Calu3 (cell line): ENCODE measurements around the gene UNC13C. TPM values are rescaled to one million over a fixed set of nuclear protein-coding genes. Genes with fewer than 3 reads are reported as not detected.

Source experiments
- BruUV-seq: library from RNA; stranded (reverse); fragments of 400-500 nt; replicated peaks from 2 replicates; lab custom pipeline; 2021; lab: Mats Ljungman, UMichigan
- CTCF ChIA-PET: fragments of 300-600 bp; sonication (Branson Sonifier 250); formaldehyde crosslinking; loops from one replicate; lab custom pipeline; 2022; ENCODE audit warnings: antibody characterized with exemption; lab: Charles Lee
- DNase-seq: peaks from one replicate; pipeline ENCODE4 v3.0.0; 2022
- H3K27ac Mint-ChIP-seq: one replicate; pipeline ENCODE4 v1.8.0; 2022; ENCODE audit warnings: mixed read lengths; ENCODE audit not compliant: unreplicated experiment
- H3K27me3 Mint-ChIP-seq: one replicate; pipeline ENCODE4 v1.8.0; 2022; ENCODE audit warnings: mixed read lengths; ENCODE audit not compliant: unreplicated experiment
- H3K36me3 Mint-ChIP-seq: one replicate; pipeline ENCODE4 v1.8.0; 2022; ENCODE audit warnings: mild to moderate bottlenecking, moderate library complexity, mixed read lengths; ENCODE audit not compliant: insufficient read depth, unreplicated experiment
- H3K4me1 Mint-ChIP-seq: one replicate; pipeline ENCODE4 v1.8.0; 2022; ENCODE audit warnings: mild to moderate bottlenecking, low read depth, mixed read lengths; ENCODE audit not compliant: unreplicated experiment
- H3K4me3 Mint-ChIP-seq: one replicate; pipeline ENCODE4 v1.8.0; 2022; ENCODE audit warnings: mild to moderate bottlenecking, low read depth, moderate library complexity, mixed read lengths; ENCODE audit not compliant: unreplicated experiment
- H3K9me3 Mint-ChIP-seq: one replicate; pipeline ENCODE4 v1.8.0; 2022; ENCODE audit warnings: low read depth, mixed read lengths; ENCODE audit not compliant: unreplicated experiment
- intact Hi-C: fragments of 100-400 bp; cut with micrococcal nuclease; formaldehyde crosslinking; loops from one replicate; pipeline ENCODE4 v1.10.0; 2022; ENCODE audit not compliant: unreplicated experiment
- total RNA-seq: library from RNA; stranded (reverse); gene quantifications from 2 replicates; pipeline ENCODE4 v1.2.3, GENCODE V29; 2022
- TF ChIP-seq, protein P1 (sequence below): fragments of 200-600 bp; IDR thresholded peaks from one replicate; pipeline ENCODE4 v1.8.0; 2022; ENCODE audit warnings: antibody characterized with exemption; ENCODE audit not compliant: unreplicated experiment

Gene UNC13C
- total RNA-seq, 1 experiment from 2014 or later, result 0.38 TPM

DNA sequence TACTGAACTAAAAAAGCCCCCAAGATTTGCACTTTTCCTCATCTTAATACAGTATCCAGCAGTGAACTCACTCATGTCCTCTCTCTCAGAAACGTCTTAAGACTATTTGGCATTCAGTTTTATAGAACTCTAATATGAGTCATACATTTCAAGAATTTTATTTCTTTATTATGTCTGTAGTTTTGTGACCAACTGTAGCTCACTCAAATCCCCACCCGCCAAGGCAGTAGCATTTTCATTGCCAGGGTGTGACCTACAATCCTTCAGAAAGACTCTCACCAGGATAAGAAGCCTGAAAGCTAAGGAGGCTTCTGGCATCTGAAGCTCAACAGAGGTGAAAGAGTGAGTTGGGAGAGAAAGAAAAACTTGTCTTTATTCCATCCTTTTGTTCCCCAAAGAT lies 681.4 kb downstream of the UNC13C start:
- Mint-ChIP-seq H3K36me3 (no peaks in the 10 kb centered on the region), H3K9me3 (peaks cover 16% of the 10 kb centered on the region), H3K4me3 (no peak overlapping the region), H3K27me3 (no peaks in the 10 kb centered on the region), H3K4me1 (no peaks in the 10 kb centered on the region), H3K27ac (no peak overlapping the region)
- intact Hi-C loops, result no loop called here
- TF ChIP-seq, protein P1, sequence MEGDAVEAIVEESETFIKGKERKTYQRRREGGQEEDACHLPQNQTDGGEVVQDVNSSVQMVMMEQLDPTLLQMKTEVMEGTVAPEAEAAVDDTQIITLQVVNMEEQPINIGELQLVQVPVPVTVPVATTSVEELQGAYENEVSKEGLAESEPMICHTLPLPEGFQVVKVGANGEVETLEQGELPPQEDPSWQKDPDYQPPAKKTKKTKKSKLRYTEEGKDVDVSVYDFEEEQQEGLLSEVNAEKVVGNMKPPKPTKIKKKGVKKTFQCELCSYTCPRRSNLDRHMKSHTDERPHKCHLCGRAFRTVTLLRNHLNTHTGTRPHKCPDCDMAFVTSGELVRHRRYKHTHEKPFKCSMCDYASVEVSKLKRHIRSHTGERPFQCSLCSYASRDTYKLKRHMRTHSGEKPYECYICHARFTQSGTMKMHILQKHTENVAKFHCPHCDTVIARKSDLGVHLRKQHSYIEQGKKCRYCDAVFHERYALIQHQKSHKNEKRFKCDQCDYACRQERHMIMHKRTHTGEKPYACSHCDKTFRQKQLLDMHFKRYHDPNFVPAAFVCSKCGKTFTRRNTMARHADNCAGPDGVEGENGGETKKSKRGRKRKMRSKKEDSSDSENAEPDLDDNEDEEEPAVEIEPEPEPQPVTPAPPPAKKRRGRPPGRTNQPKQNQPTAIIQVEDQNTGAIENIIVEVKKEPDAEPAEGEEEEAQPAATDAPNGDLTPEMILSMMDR, result no peak
- no TSS peak for BruUV-seq
- CTCF ChIA-PET, result no interaction called here
- DNase-seq, result no peak

DNA sequence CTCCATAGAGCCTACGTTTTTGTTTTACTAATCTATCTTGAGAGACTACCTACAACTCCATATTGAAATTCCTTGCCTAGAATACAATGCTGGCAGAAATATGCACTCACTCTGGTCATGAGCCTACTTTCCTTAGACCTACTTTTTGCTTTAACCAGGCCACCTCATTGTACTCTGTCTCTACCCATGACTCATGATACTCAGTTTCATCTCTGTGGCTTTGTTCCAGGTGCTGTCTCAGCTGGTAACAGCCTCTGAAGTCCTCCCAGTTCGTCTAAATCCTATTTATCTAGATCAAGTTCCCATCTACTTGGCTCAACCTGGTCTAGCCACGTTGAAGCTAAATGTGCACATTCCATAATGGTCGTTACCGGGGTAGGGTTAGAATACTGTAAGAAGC lies 682.1 kb downstream of the UNC13C start:
- intact Hi-C loops, result no loop called here
- no peak for DNase-seq
- CTCF ChIA-PET, result no interaction called here
- no peak overlapping the region for H3K4me3 Mint-ChIP-seq
- peaks cover 16% of the 10 kb centered on the region for H3K9me3 Mint-ChIP-seq
- no peaks in the 10 kb centered on the region for H3K36me3 Mint-ChIP-seq
- no peaks in the 10 kb centered on the region for H3K4me1 Mint-ChIP-seq
- BruUV-seq, result no TSS peak
- H3K27me3 Mint-ChIP-seq, result no peaks in the 10 kb centered on the region
- H3K27ac Mint-ChIP-seq, result no peak overlapping the region
- TF ChIP-seq, protein P1, result no peak

DNA sequence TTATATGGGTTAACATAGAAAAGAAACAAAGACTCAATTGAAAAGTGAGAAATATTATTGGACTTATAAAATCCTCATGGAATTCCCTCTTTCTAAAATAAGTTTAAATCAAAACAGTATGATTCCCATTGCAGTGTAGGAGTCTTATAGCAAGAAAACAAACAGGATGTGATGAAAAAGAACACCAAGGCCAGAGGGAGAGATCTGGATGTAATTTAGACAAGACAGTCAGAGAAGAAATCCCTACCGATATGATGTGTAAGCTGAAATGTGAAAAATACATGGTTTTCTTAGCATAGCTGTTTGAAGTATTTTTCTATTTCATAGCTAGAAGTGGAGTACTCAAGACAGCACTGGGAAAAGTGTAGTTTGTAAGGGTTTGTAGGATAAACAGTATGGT lies 697.0 kb downstream of the UNC13C start:
- Mint-ChIP-seq H3K9me3 (peaks cover 13% of the 10 kb centered on the region), H3K4me3 (no peak overlapping the region), H3K27me3 (no peaks in the 10 kb centered on the region), H3K36me3 (no peaks in the 10 kb centered on the region), H3K27ac (no peak overlapping the region), H3K4me1 (no peaks in the 10 kb centered on the region)
- CTCF ChIA-PET, result no interaction called here
- intact Hi-C loops, result no loop called here
- TF ChIP-seq, protein P1, result no peak
- DNase-seq, result no peak
- BruUV-seq, result no TSS peak

DNA sequence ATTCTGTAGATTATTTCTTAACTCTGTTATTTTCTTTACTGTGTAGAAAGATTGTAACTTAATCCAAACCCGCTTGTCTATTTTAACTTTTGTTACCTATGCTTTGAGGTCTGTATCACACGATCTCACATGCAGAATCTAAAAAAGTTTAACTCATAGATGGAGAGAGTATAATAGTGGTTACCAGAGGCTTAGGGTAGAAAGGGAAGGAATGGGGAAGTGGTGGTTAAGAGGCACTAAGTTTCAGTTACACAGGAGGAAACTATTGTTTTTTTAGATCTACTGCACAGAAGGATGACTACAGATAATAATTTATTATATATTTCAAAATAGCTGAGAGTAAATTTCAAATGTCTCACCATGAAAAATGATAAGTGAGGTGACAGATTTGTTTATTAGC lies 703.3 kb downstream of the UNC13C start:
- H3K4me1 Mint-ChIP-seq, result no peaks in the 10 kb centered on the region
- intact Hi-C loops, result no loop called here
- CTCF ChIA-PET, result no interaction called here
- TF ChIP-seq, protein P1, result no peak
- H3K9me3 Mint-ChIP-seq, result no peaks in the 10 kb centered on the region
- H3K27ac Mint-ChIP-seq, result no peak overlapping the region
- no peaks in the 10 kb centered on the region for H3K36me3 Mint-ChIP-seq
- no peak for DNase-seq
- H3K4me3 Mint-ChIP-seq, result no peak overlapping the region
- BruUV-seq, result no TSS peak
- no peaks in the 10 kb centered on the region for H3K27me3 Mint-ChIP-seq

Other genes with a start within 250 kb of the UNC13C start
- 3.7 and 3.9 TPM in 2 replicates for gene WDR72, start 218.8 kb upstream of the UNC13C start, total RNA-seq